Adipose tissue (tissue), 3 donors: ENCODE measurements around the gene ANKRD61. TPM values are rescaled to one million over a fixed set of nuclear protein-coding genes. Genes with fewer than 3 reads are reported as not detected.
"Not testable (repeated sequence)": the region's sequence is repeated elsewhere in the genome, so short reads cannot be mapped to it uniquely, and the experiment has no call there.

Source experiments
- H3K27ac ChIP-seq: one replicate; pipeline ENCODE4 v1.5.1; 2013; ENCODE audit warnings: low read depth, low read length
- WGBS, 3 donors: extraction: QIAGEN DNeasy Blood & Tissue Kit; methylation state at CpG; one replicate each; pipeline ENCODE4 v1.1.7; 2013; 5-methylcytosine and 5-hydroxymethylcytosine counted together
- polyA plus RNA-seq, 3 donors: library from polyadenylated mRNA; stranded (reverse); fragments of 200-250 nt; gene quantifications; one replicate each; pipeline ENCODE4 v1.2.3, GENCODE V29; 2013
- donor health status: healthy with polysubstance abuse.
- donor health status: Bipolar disorder and iron deficiency.
- donor health status: healthy.

Gene ANKRD61
- polyA plus RNA-seq, result under 1 TPM in 2 of 3 donors, not detected in 1; 0.07 to 0.16 TPM

DNA sequence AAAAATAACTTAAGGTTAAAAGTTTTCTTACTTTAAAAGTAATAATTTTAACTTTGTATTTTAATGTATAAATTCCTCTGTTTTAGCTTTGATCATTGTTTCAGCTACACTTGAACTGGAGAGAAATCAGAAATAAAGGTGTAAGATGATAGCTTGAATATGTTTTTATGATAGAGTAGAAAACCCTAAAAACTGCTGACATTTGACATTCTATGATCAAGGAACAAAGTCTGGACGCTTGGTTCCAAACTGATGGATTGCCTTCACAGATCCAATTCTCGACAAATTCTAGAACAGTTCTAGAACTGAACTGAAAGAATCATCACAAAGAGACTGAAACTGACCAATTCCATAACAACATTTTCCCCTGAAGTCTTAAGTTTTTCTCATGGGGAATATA lies at the start of gene ANKRD61:
ANKRD61 (plus strand) TSS at position 389 of the 400 bp plus-strand sequence; CDS start at position 389, 0 bp downstream.
- 79 to 87% (median 84%) methylated on average over 2 of the region's 2 CpGs for WGBS, 3 donors
- H3K27ac ChIP-seq, result no peak within 1 kb of the TSS

DNA sequence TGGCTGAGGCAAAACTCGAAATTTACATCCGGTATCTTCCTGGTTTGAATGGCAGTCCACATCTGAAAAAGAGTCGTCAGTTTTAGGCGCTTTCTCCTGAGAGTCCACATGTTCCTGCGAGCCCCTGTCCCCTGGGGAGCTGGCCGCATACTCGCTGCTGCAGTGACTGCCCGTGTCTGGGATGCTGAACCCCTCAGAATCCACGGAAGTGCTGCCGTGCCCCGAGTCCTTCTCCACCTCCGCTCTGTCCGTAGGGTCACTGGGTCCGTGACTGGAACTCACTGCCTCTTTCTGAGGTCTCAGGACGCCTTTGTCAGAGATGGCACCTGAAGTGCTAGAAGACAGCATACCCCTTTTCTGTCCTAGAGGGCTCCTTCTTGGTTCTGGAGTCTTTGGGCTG lies 44.1 kb upstream of the ANKRD61 start:
- 89 to 90% (median 90%) methylated on average over 15 of the region's 15 CpGs for WGBS, 3 donors
- not testable (repeated sequence) for H3K27ac ChIP-seq

GRCh38 chr7:5997210-5997808 lies 33.9 kb upstream of the ANKRD61 start:
- no peak overlapping the region for H3K27ac ChIP-seq
- 55 to 60% (median 59%) methylated on average over 10 of the region's 10 CpGs for WGBS, 3 donors

DNA sequence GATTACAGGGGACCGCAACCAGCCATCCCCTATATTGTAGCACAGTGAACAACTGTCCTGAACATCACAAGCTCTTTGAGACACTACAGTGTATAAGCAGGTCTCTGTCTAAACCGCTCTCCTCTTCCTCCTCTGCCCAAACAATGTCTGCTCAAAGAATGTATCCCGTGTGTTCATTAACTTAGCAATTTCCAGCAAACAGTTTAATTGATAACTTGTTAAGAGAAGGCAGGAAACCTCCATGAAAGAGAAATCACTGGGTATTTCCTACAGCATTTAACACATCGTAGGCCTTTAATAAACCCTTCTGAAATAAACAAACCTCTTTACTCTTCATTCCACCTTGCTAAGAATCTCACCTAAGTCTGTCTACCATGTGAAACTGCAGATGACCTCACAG lies 23.8 kb upstream of the ANKRD61 start:
- H3K27ac ChIP-seq, result no peak overlapping the region
- 60 to 92% (median 78%) methylated on average over 4 of the region's 4 CpGs for WGBS, 3 donors

DNA sequence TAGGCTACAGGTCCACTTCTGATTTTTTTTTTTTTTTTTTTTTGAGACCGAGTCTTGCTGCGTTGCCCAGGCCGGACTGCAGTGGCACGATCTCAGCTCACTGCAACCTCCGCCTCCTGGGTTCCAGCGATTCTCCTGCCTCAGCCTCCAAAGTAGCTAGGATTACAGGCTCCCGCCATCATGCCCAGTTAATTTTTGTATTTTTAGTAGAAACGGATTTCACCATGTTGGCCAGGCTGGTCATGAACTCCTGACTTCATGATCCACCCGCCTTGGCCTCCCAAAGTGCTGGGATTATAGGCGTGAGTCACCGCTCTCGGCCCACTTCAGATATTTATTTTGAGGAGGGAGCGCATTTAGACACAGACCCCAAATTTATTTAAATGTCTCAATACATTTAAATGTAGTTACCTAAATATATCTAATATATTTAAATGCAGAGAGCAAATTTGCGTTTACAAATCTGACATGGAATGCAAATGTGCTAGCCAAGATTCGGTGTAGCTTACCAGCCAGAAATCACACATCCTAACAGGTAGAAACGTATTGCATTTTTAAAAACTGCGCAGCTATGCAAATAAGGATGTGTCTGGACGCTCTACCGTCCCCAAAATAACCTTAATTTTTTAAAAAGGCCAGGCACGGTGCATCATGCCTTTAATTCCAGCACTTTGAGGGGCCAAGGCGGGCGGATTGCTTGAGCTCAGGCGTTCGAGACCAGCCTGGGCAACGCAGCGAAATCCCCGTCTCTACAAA lies 23.2 kb upstream of the ANKRD61 start:
- 46 to 49% (median 48%) methylated on average over 27 of the region's 27 CpGs for WGBS, 3 donors
- not testable (repeated sequence) for H3K27ac ChIP-seq

DNA sequence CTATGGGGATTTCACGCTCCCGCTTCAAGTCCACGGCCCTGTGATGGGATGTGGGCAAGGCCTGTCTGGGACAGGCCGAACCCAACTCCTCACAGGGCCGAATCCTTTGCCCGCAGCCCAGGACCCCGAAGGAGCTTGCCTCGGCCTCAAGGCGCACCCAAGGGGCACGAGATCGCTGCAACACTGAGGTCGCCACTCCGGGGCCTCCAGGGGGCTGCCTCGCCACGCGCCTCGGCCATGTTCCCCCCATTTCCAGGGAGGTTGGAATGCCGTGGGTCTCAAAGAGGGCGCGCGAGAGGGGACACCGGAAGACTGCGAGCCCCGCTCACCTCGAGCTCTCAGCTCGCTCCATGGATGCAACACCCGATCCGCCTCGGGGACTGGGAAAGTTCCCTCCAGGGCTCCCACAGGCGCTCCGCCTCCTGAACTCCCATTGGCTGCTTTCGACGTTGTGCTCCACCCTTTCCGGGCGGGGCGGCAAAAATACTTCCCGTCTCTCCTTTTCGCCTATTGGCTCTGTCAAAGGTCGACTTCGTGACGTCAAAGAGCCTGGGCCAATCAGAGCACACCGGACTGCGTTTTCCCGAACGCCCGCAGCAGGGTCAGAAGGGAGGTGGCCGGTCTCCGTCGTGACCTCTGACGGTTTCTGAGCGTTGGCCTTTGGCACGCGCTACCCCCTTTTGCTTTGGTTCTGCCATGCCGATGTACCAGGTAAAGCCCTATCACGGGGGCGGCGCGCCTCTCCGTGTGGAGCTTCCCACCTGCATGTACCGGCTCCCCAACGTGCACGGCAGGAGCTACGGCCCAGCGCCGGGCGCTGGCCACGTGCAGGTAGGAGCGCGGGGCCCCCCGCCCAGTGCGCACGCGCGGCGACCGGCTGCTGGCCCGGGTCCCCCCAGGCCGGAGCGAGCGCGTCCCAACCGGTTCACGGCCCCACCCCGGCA lies 22.2 kb upstream of the ANKRD61 start, which contains the start of the genes AIMP2 and PMS2:
AIMP2 (plus strand) TSS at position 605 of the 944 bp plus-strand sequence; CDS start at position 697, 92 bp downstream.
PMS2 (minus strand) TSS at position 382 of the 944 bp plus-strand sequence; CDS start at position 352, 30 bp downstream.
- H3K27ac ChIP-seq, result peak within 1 kb of the TSS; percentile 80
- 0% methylated on average over 80 to 84 of the region's 84 CpGs for WGBS, 3 donors

GRCh38 chr7:6010370-6010769 lies 20.8 kb upstream of the ANKRD61 start:
- 83 to 93% (median 84%) methylated on average over 8 of the region's 8 CpGs for WGBS, 3 donors
- not testable (repeated sequence) for H3K27ac ChIP-seq

DNA sequence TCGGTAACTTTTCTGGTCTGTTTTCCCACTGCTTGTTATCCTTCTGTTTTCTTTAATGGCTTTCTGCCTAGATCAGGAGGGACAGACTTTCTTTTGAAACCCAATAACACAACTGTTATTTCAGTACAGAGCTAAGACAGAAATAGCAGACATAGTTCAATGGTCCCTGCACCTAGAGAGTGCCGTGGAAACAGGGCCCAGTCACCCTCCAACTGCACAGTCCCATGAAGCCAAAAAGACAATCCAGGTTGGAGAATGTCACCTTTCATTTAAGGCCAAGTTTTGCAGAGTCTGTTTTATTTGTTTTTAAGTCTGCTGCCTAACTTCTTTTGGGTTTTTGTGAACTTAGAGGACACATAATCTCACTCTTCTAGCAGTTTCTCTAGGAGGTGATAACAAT lies 19.6 kb upstream of the ANKRD61 start:
- H3K27ac ChIP-seq, result no peak overlapping the region

DNA sequence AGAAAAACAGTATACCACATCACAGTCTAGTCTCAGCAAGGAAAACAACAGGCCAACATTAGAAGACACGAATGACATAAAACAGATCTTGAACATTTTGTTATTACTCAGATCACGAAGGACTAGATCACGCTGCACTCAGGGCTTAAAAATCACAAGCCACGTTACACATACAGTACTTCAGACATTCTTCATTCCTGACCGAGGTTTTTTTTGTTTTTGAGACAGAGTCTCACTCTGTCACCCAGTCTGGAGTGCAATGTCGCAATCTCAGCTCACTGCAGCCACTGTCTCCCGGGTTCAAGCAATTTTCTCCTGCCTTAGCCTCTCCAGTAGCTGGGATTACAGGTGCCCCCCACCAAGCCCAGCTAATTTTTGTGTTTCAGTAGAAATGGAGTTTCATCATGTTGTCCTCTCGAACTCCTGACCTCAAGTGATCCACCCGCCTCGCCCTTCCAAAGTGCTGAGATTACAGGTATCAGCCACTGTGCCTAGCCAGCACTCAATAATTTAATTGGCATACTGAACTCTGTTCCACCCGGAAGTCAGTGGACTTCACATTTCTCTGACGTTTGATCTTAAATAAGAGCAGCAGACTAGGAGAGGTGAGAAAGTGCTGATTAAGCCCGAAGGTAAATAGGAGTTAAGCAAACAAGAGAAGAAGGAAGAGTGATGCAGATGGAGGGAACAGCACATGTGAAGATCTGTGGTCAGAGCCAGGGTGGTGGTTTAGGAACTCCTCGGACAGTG lies 18.6 kb upstream of the ANKRD61 start:
- 55 to 77% (median 72%) methylated on average over 14 of the region's 14 CpGs for WGBS, 3 donors
- no peak overlapping the region for H3K27ac ChIP-seq

More for the DNA sequence above, 19.6 kb upstream of the ANKRD61 start:
- 69 to 81% (median 73%) methylated on average over 2 of the region's 2 CpGs for WGBS, 3 donors

DNA sequence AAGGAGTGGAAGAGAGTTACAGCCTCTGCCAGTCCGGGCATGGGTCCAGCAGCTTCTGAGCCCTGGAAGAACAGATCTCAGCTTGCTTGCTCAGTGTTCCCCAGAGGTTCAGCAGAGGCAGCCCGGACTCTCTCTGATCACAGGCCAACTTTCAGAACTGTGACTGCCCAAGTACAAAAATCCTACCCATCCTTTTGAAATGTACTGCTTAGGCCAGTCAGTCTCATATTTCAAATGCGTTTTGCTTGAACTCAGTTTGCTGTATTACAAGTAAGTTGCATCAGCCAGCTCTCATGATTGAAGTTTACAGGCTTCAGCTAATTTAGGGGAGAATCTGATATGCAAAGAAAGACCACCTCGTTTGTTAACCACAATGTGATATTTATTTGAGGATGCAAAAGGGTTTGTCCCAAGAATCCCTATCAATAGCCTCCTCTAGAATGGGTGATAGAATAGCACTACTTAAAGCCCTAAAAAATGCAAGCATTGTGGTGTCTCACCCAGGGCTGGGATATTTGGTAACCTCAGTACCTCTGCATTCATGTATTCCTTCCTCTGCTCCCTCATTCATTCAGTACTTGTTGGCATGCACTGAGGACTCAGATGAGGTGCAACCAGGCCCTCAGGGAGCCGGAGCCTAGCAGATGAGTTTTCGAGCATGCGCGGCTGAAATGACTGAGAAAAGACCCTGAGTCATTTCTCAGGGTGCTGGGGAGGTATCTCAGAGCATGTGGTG lies 15.1 kb upstream of the ANKRD61 start:
- 69 to 74% (median 73%) methylated on average over 8 of the region's 8 CpGs for WGBS, 3 donors
- H3K27ac ChIP-seq, result no peak overlapping the region

- WGBS, 3 donors, result 92 to 95% (median 94%) methylated on average over 8 of the region's 8 CpGs
- no peak overlapping the region for H3K27ac ChIP-seq
Measured at GRCh38 chr7:6016653-6016966, 14.6 kb upstream of the ANKRD61 start.

DNA sequence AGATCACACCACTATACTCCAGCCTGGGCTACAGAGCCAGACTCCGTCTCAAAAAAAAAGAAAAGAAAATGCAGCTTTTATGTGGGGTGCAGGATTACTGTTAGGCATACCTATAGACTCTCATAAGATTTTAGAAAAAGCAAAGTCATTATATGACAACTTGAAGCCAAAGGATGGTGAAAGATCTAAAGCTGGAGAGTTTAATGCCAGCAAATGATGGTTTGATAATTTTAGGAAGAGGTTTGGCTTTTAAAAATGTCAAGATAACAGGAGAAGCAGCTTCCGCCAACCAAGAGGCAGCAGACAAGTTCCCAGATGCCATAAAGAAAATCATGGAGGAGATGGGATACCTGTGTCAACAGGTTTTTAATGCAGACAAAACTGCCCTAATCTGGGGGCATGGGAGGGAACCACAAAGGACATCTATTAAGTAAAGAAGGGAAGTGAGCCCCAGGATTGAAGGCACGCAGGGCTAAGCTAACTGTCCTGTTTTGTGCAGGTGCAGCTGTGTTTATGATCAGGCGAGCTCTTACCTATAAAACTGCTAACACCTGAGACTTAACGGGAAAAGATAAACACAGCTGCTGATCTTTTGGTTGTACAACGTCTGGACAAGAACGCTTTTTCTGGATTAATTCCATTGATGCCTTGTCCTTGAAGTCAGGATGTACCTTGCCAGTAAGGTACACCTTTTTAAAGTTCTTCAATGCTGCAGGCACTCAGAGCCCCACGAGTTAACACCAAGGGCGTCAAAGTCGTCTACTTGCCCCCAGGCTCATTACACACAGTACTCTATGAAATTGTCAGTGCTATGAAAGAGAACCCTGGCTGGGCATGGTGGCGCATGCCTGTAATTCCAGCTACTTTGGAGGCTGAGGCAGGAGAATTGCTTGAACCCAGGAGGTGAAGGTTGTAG lies 10.5 kb upstream of the ANKRD61 start:
- 62 to 92% (median 85%) methylated on average over 11 of the region's 11 CpGs for WGBS, 3 donors
- H3K27ac ChIP-seq, result no peak overlapping the region

DNA sequence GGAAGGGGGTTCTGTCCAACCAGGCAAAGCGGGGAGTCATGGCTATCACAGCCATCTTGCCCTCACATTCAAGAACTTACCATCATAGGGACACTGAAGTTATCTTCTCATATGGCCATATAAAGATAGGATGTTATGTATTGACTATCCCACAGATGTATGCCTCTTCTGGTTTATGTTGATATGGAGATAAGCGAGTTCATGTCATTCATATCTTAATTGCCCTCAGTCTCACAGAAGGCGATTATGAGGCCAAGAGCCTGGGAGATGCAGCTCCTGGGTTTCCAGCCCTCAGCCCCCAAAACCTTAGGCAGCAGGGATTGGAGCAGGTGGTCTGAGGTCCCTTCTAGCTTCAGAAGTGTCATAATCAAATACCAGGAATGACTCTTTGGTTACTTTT lies 8.5 kb upstream of the ANKRD61 start:
- 90 to 94% (median 92%) methylated on average over 3 of the region's 3 CpGs for WGBS, 3 donors
- no peak overlapping the region for H3K27ac ChIP-seq

GRCh38 chr7:6023974-6024435 lies 7.2 kb upstream of the ANKRD61 start:
- 79 to 93% (median 83%) methylated on average over 7 of the region's 7 CpGs for WGBS, 3 donors
- no peak overlapping the region for H3K27ac ChIP-seq

GRCh38 chr7:6026011-6026819 lies 5.0 kb upstream of the ANKRD61 start:
- 63 to 85% (median 64%) methylated on average over 22 of the region's 22 CpGs for WGBS, 3 donors
- no peak overlapping the region for H3K27ac ChIP-seq
